HepG2 (cell line): ENCODE results near the gene GRIK2. TPM values are rescaled to one million over a fixed set of nuclear protein-coding genes. Genes with fewer than 3 reads are reported as not detected.
A peak's percentile ranks its signal among the peaks of the same experiment; 100 is the strongest.

Experiments
- ATAC-seq: fragments of 200-7000 bp; cut with Tn5 transposase; 3 replicates; pipeline ENCODE4 v1.9.1; 2020; ENCODE audit warnings: mild to moderate bottlenecking, moderate library complexity
- BruUV-seq: library from RNA; stranded (reverse); fragments of 400-500 nt; replicated peaks from 2 replicates; lab custom pipeline; 2021; lab: Mats Ljungman, UMichigan
- CTCF ChIA-PET: fragments of 300-600 bp; formaldehyde crosslinking; extraction: SDS; loops from one replicate; lab custom pipeline; 2021; ENCODE audit warnings: low total read pairs, inconsistent platforms, low intra/inter-chr PET ratio; lab: Yijun Ruan, JAX
- POLR2A ChIA-PET: fragments of 350-600 bp; sonication (Branson Sonifier 250); formaldehyde crosslinking; loops from one replicate; lab custom pipeline; 2020; ENCODE audit warnings: antibody characterized with exemption, inconsistent platforms; lab: Yijun Ruan, JAX
- DNase-seq: peaks from one replicate; pipeline ENCODE4 v3.0.0-alpha.2; 2015; ENCODE audit warnings: low spot score
- FAIRE-seq: peaks from 3 replicates; lab custom pipeline; 2011; peaks lifted over from hg19 to GRCh38; lab: Jason Lieb, UNC
- H2AFZ ChIP-seq: one replicate; pipeline ENCODE4 v1.6.1; 2011; ENCODE audit warnings: low read length, inconsistent platforms
- H3K27ac ChIP-seq: fragments of 300-600 bp; 3 replicates; pipeline ENCODE4 v1.8.0; 2011; ENCODE audit warnings: mixed run types, mild to moderate bottlenecking, mixed read lengths, low read length, inconsistent platforms; ENCODE audit not compliant: insufficient read depth; ENCODE audit errors: extremely low read length
- H3K27me3 ChIP-seq, 2 experiments: fragments of 200-600 bp in 1 of 2; 2 replicates in 1 of 2; 3 replicates in 1 of 2; pipeline versions ENCODE4 v1.6.0 to v1.8.0; 2011; ENCODE audit warnings: low read length in 2 of 2, mild to moderate bottlenecking in 2 of 2, moderate library complexity in 2 of 2, inconsistent platforms in 1 of 2; ENCODE audit not compliant: insufficient read depth in 2 of 2, control insufficient read depth in 1 of 2
- H3K36me3 ChIP-seq, 2 experiments: fragments of 200-600 bp in 1 of 2; replicated peaks in 1 of 2; 2 replicates in 1 of 2; 3 replicates in 1 of 2; pipeline versions ENCODE4 v1.5.1 to v1.8.0; 2011; ENCODE audit warnings: low read length in 2 of 2, inconsistent platforms in 1 of 2; ENCODE audit not compliant: insufficient read depth in 2 of 2, control insufficient read depth in 1 of 2
- H3K4me1 ChIP-seq: 2 replicates; pipeline ENCODE4 v1.5.1; 2012; ENCODE audit warnings: low read length, inconsistent platforms; ENCODE audit not compliant: insufficient read depth
- H3K4me2 ChIP-seq: 2 replicates; pipeline ENCODE4 v1.6.0; 2011; ENCODE audit warnings: low read depth, low read length, inconsistent platforms
- H3K4me3 ChIP-seq, 3 experiments: fragments of 200-600 bp in 1 of 3; sonication (generic), shearing (Covaris generic) in 1 of 3; replicated peaks in 1 of 3; 2 replicates each; pipeline ENCODE4 v1.5.1; 2011 to 2016; ENCODE audit warnings: low read length in 3 of 3, inconsistent platforms in 2 of 3, low read depth in 2 of 3, mild to moderate bottlenecking in 2 of 3, control low read depth in 1 of 3, mixed read lengths in 1 of 3; ENCODE audit not compliant: insufficient read depth in 1 of 3
- H3K79me2 ChIP-seq: one replicate; pipeline ENCODE4 v1.6.1; 2011; ENCODE audit warnings: low read length, inconsistent platforms; ENCODE audit not compliant: insufficient read depth
- H3K9ac ChIP-seq: 2 replicates; pipeline ENCODE4 v1.6.0; 2011; ENCODE audit warnings: mild to moderate bottlenecking, low read depth, low read length, inconsistent platforms; ENCODE audit not compliant: insufficient read depth
- H3K9me3 ChIP-seq: 2 replicates; pipeline ENCODE4 v1.5.1; 2012; ENCODE audit warnings: mild to moderate bottlenecking, low read length
- H4K20me1 ChIP-seq: 2 replicates; pipeline ENCODE4 v1.6.0; 2011; ENCODE audit warnings: inconsistent platforms, mild to moderate bottlenecking, low read length, moderate library complexity; ENCODE audit not compliant: insufficient read depth
- MAFF ChIP-seq: IDR thresholded peaks from 2 replicates; pipeline ENCODE4 v1.6.1; 2011; ENCODE audit warnings: low read depth, low read length, improper control_type of control experiment
- MAFK ChIP-seq, 2 experiments: IDR thresholded peaks in 1 of 2; conservative IDR thresholded peaks in 1 of 2; 2 replicates each; pipeline ENCODE4 v1.6.1; 2011; ENCODE audit warnings: improper control_type of control experiment in 2 of 2, low read length in 2 of 2
- TMF1 ChIP-seq: sonication (generic); formaldehyde crosslinking; IDR thresholded peaks from 2 replicates; pipeline ENCODE4 v1.8.1; 2022; ENCODE audit warnings: low read depth, missing genetic modification reagents
- ZNF570 ChIP-seq: sonication (generic); formaldehyde crosslinking; IDR thresholded peaks from 2 replicates; pipeline ENCODE4 v1.4.0; 2020; ENCODE audit warnings: mild to moderate bottlenecking, missing genetic modification reagents, borderline replicate concordance
- WGBS: methylation state at CpG from one replicate; pipeline ENCODE4 v1.1.6; 2017; ENCODE audit warnings: low lambda C conversion rate; 5-methylcytosine and 5-hydroxymethylcytosine counted together
- in situ Hi-C: cut with HindIII; loops from 2 replicates; pipeline ENCODE4 v1.10.0; 2017; ENCODE audit warnings: low pct_unique_long_range_greater_than_20kb; ENCODE audit not compliant: extremely low pct_ligation_motif_present
- intact Hi-C: fragments of 100-400 bp; cut with micrococcal nuclease; formaldehyde crosslinking; loops from one replicate; pipeline ENCODE4 v1.10.0; 2022; ENCODE audit not compliant: unreplicated experiment
- polyA plus RNA-seq, 8 experiments: library from polyadenylated mRNA; depleted of rRNA in 3 of 8; stranded (reverse) in 7 of 8; unstranded in 1 of 8; fragments of >200 nt; fragmentation: Illumina TruSeq in 4 of 8; extraction: Trizol in 4 of 8; gene quantifications; 2 replicates each; pipeline versions ENCODE4 v1.2.1 to v1.2.3, GENCODE V29; 2011 to 2016; ENCODE audit warnings: low read depth in 4 of 8, missing spikeins in 1 of 8, mixed read lengths in 1 of 8; ENCODE audit not compliant: insufficient read depth in 1 of 8
- total RNA-seq, 5 experiments: library from RNA; depleted of rRNA; stranded (reverse); fragments of >200 nt; fragmentation: Illumina TruSeq; extraction: Trizol; gene quantifications; 2 replicates each; pipeline ENCODE4 v1.2.3, GENCODE V29; 2016; ENCODE audit warnings: low read depth in 1 of 5
- TF ChIP-seq, protein P1 (sequence below): IDR thresholded peaks from 2 replicates; pipeline ENCODE4 v1.6.1; 2012; ENCODE audit warnings: low read length, improper control_type of control experiment
- TF ChIP-seq, protein P2 (sequence below): IDR thresholded peaks from 2 replicates; pipeline ENCODE4 v1.6.1; 2016; ENCODE audit warnings: control low read depth

The GRIK2 gene
- total and polyA plus RNA-seq, 2 of the 13 experiments (the other 11 are each of a cell fraction or from before 2014, with no cell fraction given), result not detected

- H3K4me1 ChIP-seq, result no peaks in the 10 kb centered on the region
- H3K27ac ChIP-seq, result no peak overlapping the region
- no peak for DNase-seq
- H4K20me1 ChIP-seq, result no peaks in the 10 kb centered on the region
- H3K79me2 ChIP-seq, result no peaks in the 10 kb centered on the region
- H3K27me3 ChIP-seq, result no peaks in the 10 kb centered on the region
- no peak overlapping the region for H3K9ac ChIP-seq
- 3% methylated on average over 1 of the region's 1 CpG for WGBS
- intact Hi-C loops (no loop called here), in situ Hi-C loops (no loop called here)
- H3K4me3 ChIP-seq, result no peak overlapping the region
- ChIA-PET POLR2A (no interaction called here), CTCF (no interaction called here)
- no peaks in the 10 kb centered on the region for H3K36me3 ChIP-seq
- no peak overlapping the region for H2AFZ ChIP-seq
- no peak for ATAC-seq
- no TSS peak for BruUV-seq
- FAIRE-seq, result no peak
- H3K4me2 ChIP-seq, result no peak overlapping the region
- TF ChIP-seq ZNF570 (CRISPR knock-in tag) (no peak), TMF1 (CRISPR knock-in tag) (no peak)
- TF ChIP-seq, protein P1, sequence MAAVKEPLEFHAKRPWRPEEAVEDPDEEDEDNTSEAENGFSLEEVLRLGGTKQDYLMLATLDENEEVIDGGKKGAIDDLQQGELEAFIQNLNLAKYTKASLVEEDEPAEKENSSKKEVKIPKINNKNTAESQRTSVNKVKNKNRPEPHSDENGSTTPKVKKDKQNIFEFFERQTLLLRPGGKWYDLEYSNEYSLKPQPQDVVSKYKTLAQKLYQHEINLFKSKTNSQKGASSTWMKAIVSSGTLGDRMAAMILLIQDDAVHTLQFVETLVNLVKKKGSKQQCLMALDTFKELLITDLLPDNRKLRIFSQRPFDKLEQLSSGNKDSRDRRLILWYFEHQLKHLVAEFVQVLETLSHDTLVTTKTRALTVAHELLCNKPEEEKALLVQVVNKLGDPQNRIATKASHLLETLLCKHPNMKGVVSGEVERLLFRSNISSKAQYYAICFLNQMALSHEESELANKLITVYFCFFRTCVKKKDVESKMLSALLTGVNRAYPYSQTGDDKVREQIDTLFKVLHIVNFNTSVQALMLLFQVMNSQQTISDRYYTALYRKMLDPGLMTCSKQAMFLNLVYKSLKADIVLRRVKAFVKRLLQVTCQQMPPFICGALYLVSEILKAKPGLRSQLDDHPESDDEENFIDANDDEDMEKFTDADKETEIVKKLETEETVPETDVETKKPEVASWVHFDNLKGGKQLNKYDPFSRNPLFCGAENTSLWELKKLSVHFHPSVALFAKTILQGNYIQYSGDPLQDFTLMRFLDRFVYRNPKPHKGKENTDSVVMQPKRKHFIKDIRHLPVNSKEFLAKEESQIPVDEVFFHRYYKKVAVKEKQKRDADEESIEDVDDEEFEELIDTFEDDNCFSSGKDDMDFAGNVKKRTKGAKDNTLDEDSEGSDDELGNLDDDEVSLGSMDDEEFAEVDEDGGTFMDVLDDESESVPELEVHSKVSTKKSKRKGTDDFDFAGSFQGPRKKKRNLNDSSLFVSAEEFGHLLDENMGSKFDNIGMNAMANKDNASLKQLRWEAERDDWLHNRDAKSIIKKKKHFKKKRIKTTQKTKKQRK, result no peak
- H3K9me3 ChIP-seq, result no peaks in the 10 kb centered on the region
Observed at GRCh38 chr6:101435038-101435437, 41.5 kb downstream of the GRIK2 start.

DNA sequence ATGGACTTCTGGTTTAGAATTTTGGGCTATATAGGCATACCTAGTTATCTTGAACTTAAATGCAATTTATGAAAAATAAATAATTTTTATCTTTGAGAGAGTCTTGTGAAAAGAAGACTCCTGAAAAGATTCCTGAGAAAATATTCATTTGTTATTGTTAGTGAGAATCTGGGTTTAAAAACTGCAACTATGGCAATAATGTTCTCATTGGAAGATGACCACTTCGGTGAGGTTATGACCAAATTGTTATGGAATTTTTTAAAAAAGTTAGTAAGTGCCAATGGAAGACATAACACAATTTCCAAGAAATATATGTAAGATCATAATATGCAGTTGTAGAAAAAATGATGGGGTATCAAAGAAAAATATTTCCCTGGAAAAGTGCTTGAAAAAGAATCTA, 46.3 kb downstream of the GRIK2 start:
- intact Hi-C loops (no loop called here), in situ Hi-C loops (no loop called here)
- Histone ChIP-seq H4K20me1 (no peaks in the 10 kb centered on the region), H3K9me3 (no peaks in the 10 kb centered on the region), H3K36me3 (no peaks in the 10 kb centered on the region), H3K27ac (no peak overlapping the region), H3K79me2 (no peaks in the 10 kb centered on the region), H3K27me3 (no peaks in the 10 kb centered on the region), H3K4me3 (no peak overlapping the region), H3K4me1 (no peaks in the 10 kb centered on the region), H3K4me2 (no peak overlapping the region), H2AFZ (no peak overlapping the region)
- WGBS, result 3% methylated on average over 1 of the region's 1 CpG
- ATAC-seq (no peak), DNase-seq (no peak), FAIRE-seq (no peak)
- POLR2A ChIA-PET, result no interaction called here
- BruUV-seq, result no TSS peak
- TF ChIP-seq MAFK (conservative IDR thresholded peaks at IDR 0.05 in 1 of 2, IDR thresholded peaks at IDR 0.05 in 1 of 2; ENCODE audit: low read length in 2 of 2) (peak; percentile 34 to 56; a peak in 3 of 4 replicates), MAFF (peak; percentile 24; the same call in 1 of the 2 replicates)
- TF ChIP-seq, protein P2, sequence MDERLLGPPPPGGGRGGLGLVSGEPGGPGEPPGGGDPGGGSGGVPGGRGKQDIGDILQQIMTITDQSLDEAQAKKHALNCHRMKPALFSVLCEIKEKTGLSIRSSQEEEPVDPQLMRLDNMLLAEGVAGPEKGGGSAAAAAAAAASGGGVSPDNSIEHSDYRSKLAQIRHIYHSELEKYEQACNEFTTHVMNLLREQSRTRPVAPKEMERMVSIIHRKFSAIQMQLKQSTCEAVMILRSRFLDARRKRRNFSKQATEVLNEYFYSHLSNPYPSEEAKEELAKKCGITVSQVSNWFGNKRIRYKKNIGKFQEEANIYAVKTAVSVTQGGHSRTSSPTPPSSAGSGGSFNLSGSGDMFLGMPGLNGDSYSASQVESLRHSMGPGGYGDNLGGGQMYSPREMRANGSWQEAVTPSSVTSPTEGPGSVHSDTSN (CRISPR knock-in tag), result no peak
- TF ChIP-seq, all 625 proteins: peak for 2
- CTCF ChIA-PET, result no interaction called here
- no peak overlapping the region for H3K9ac ChIP-seq
